ENCODE measurements around the gene PAIP1.

DNA sequence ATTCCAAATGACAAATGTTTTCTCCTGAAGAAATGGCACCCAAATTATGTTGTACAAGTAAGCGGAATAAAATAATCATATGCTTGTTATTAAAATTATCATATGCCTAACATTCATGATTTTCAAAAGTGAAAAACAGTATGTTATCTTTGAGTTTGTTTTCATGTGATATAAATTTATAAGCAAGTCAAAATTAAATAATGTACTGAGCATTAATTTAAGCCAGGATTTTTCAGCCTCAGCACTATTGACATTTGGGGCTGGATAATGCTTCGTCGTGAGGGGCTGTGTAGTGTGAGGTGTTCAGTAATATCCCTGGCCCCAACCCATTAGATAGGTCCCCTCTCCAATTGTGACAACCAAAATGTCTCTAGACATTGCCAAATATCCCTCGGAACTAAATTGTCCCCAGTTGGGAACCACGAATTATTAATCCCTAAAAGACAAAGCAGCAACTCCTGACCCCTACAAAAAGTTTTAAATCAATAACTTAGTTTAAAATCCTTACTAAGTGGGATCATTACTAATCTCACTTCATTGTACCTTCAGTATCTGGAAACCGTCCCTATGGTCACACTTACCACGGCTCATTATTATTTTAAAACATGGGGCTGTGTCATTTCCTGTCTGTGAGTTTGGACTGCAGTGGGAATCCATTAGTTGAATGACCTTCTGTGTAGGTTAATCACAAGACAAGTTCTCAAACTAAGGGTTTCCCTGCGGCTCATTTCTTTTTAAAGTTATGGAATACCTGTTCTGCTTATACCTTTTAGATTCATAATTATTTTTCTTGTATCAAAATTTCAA is 44.8 kb upstream of the PAIP1 start:
- TF ChIP-seq, protein P1, sequence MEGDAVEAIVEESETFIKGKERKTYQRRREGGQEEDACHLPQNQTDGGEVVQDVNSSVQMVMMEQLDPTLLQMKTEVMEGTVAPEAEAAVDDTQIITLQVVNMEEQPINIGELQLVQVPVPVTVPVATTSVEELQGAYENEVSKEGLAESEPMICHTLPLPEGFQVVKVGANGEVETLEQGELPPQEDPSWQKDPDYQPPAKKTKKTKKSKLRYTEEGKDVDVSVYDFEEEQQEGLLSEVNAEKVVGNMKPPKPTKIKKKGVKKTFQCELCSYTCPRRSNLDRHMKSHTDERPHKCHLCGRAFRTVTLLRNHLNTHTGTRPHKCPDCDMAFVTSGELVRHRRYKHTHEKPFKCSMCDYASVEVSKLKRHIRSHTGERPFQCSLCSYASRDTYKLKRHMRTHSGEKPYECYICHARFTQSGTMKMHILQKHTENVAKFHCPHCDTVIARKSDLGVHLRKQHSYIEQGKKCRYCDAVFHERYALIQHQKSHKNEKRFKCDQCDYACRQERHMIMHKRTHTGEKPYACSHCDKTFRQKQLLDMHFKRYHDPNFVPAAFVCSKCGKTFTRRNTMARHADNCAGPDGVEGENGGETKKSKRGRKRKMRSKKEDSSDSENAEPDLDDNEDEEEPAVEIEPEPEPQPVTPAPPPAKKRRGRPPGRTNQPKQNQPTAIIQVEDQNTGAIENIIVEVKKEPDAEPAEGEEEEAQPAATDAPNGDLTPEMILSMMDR (IDR thresholded peaks at IDR 0.05) = no peak
- no peak for TF ChIP-seq POLR2A (IDR thresholded peaks at IDR 0.05)
